B cell (primary cell): ENCODE measurements around the gene FBN1.

ENCODE experiments used
- CTCF ChIP-seq: fragments of 200-600 bp; IDR thresholded peaks from one replicate; pipeline ENCODE4 v1.8.0; 2022; ENCODE audit warnings: antibody characterized with exemption, mild to moderate bottlenecking
- EZH2 ChIP-seq: IDR thresholded peaks from 2 replicates; pipeline ENCODE4 v1.6.1; 2012; ENCODE audit warnings: borderline replicate concordance, low read depth, mild to moderate bottlenecking, moderate library complexity, low read length; ENCODE audit not compliant: insufficient read depth, poor library complexity, severe bottlenecking

DNA sequence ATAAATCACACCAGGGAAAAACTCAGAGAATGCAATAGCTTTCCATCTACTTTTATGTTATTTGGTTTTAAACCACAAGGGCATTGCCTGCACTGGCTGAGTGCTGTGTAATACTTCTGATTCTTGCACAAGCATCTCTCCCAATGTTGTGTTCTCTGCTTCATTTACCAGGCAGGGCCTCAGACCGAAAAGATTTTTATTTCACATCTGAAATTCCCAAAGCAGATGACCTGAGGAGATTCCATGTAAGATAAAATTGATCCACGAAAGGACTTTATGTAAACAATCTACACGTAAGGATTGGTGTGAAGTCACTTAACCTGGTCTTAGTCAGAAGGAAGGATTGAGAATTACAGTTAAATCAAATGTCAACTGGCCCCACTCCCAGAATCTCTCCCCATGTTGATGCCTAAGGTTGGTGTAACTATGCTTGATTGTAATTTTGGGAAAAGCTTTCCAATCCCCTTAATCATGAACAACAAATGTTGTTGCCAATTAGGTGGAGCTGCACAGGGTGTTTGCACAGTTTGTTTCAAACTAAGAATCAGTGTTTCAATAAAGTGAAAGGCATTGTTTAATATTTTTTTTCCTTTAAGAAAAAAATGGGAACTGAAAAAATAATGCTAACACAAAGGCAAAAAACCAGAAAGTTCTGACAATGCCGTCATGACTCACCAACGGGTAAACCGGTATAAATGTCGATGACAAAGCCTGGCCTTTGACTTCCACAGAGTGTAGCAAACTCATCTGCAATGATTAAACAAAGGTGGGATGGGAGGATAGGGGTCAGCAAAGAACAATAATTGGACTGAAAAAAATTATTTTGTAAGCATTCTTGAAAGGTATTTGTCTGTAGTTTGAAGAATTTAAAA, 185.7 kb downstream of the FBN1 start:
- TF ChIP-seq CTCF: no peak
- TF ChIP-seq EZH2: no peak
